Natural killer cell (primary cell): ENCODE measurements around the gene EPS8. TPM values are rescaled to one million over a fixed set of nuclear protein-coding genes. Genes with fewer than 3 reads are reported as not detected.

ENCODE experiments used
- ATAC-seq, 3 donors: fragments of 150-1000 bp in 2 of 3; fragments of 200-7000 bp in 1 of 3; cut with Tn5 transposase; 1 replicate in 1 of 3; 2 replicates in 2 of 3; pipeline ENCODE4 v1.10.0; 2021; ENCODE audit warnings: mild to moderate bottlenecking in 2 of 3, moderate library complexity in 2 of 3
- DNase-seq, 2 donors: peaks; one replicate each; pipeline versions ENCODE4 v3.0.0 to v3.0.0-alpha.2; 2013 to 2021; ENCODE audit warnings: mixed read lengths in 1 of 2
- H3K27ac ChIP-seq: one replicate; pipeline ENCODE4 v1.5.1; 2013; ENCODE audit warnings: mild to moderate bottlenecking, low read length
- H3K27me3 ChIP-seq: one replicate; pipeline ENCODE4 v1.6.1; 2013; ENCODE audit warnings: low read length; ENCODE audit not compliant: control insufficient read depth, insufficient read depth
- H3K36me3 ChIP-seq: one replicate; pipeline ENCODE4 v1.6.1; 2013; ENCODE audit warnings: low read length; ENCODE audit not compliant: control insufficient read depth, insufficient read depth
- H3K4me1 ChIP-seq: one replicate; pipeline ENCODE4 v1.6.1; 2013; ENCODE audit warnings: low read length; ENCODE audit not compliant: control insufficient read depth, insufficient read depth
- H3K4me3 ChIP-seq: one replicate; pipeline ENCODE4 v1.5.1; 2013; ENCODE audit warnings: low read length
- H3K9me3 ChIP-seq: one replicate; pipeline ENCODE4 v1.6.1; 2013; ENCODE audit warnings: low read length; ENCODE audit not compliant: control insufficient read depth, insufficient read depth
- H3K27ac Mint-ChIP-seq, 2 donors: one replicate each; pipeline ENCODE4 v1.8.0; 2022; ENCODE audit warnings: mild to moderate bottlenecking in 2 of 2, mixed read lengths in 2 of 2, moderate library complexity in 1 of 2
- H3K27me3 Mint-ChIP-seq, 2 donors: one replicate each; pipeline ENCODE4 v1.8.0; 2022; ENCODE audit warnings: low read depth in 2 of 2, mixed read lengths in 2 of 2
- H3K36me3 Mint-ChIP-seq: one replicate; pipeline ENCODE4 v1.8.0; 2022; ENCODE audit warnings: mixed read lengths
- H3K4me1 Mint-ChIP-seq, 2 donors: one replicate each; pipeline ENCODE4 v1.8.0; 2022; ENCODE audit warnings: mixed read lengths in 2 of 2
- H3K4me3 Mint-ChIP-seq: one replicate; pipeline ENCODE4 v1.8.0; 2022; ENCODE audit warnings: mild to moderate bottlenecking, moderate library complexity, mixed read lengths
- H3K9me3 Mint-ChIP-seq, 2 donors: one replicate each; pipeline ENCODE4 v1.8.0; 2022; ENCODE audit warnings: mixed read lengths in 2 of 2
- WGBS: methylation state at CpG from one replicate; pipeline ENCODE4 v1.1.7; 2013; ENCODE audit warnings: missing lambda C conversion rate; ENCODE audit not compliant: insufficient coverage; 5-methylcytosine and 5-hydroxymethylcytosine counted together
- intact Hi-C: fragments of 100-400 bp; cut with micrococcal nuclease; formaldehyde crosslinking; loops from one replicate; pipeline ENCODE4 v1.14.2; 2022
- total RNA-seq, 4 donors: library from RNA; stranded (reverse); fragments of 120-200 nt in 1 of 4; gene quantifications; one replicate each; pipeline versions ENCODE4 v1.2.3 to v1.2.4, GENCODE V29; 2013 to 2022
- TF ChIP-seq, protein P1 (sequence below): fragments of 200-600 bp; IDR thresholded peaks from one replicate; pipeline ENCODE4 v1.8.0; 2022; ENCODE audit warnings: antibody characterized with exemption

Gene EPS8
- total RNA-seq, 3 donors from 2014 or later (not counting 1 experiment from before 2014, with no cell fraction given): 1.5 to 2.6 (median 1.5) TPM

DNA sequence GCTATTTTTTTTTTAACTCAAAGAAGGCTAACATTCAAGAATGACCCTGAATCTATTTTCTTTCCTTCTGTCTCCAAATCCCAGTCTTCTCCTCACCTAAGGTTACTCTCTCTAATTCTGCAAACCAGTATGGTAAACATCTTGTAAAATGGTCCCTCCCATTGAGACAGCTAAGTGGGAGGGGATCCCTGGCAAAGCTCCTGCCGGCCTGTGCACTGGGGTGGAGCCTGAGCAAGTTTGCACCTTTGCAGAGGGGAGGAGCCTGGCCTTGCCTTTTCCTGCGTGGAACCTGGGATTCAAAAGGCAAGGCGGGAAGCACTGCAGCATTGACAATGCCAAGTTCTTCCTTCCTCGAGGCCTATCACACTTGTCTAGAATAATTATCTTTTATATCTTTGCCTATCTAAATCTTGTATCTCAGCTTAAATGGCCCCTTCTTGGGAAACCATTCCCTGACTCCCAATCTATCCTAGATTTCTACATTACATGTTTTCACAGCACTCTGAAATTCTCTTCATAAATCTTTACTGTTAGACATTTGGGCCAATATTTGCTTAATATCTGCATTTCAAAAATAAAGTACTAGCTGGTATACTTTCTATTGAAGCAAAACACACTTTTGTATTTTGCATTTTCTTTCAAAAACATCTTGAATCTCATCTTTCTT is 83.0 kb downstream of the EPS8 start:
- H3K36me3 Mint-ChIP-seq: no peaks in the 10 kb centered on the region
- peaks cover 0 to 4% of the 10 kb centered on the region in 2 donors for H3K4me1 Mint-ChIP-seq
- no peaks in the 10 kb centered on the region for H3K9me3 Mint-ChIP-seq
- no peaks in the 10 kb centered on the region for H3K36me3 ChIP-seq
- ATAC-seq: no peak
- no peak overlapping the region for H3K4me3 ChIP-seq
- no peak overlapping the region for H3K27ac ChIP-seq
- no peaks in the 10 kb centered on the region for H3K9me3 ChIP-seq
- H3K27me3 ChIP-seq: no peaks in the 10 kb centered on the region
- no peak overlapping the region for H3K27ac Mint-ChIP-seq
- no peaks in the 10 kb centered on the region for H3K27me3 Mint-ChIP-seq
- H3K4me1 ChIP-seq: no peaks in the 10 kb centered on the region
- no peak for DNase-seq
- intact Hi-C loops: no loop called here
- TF ChIP-seq, protein P1, sequence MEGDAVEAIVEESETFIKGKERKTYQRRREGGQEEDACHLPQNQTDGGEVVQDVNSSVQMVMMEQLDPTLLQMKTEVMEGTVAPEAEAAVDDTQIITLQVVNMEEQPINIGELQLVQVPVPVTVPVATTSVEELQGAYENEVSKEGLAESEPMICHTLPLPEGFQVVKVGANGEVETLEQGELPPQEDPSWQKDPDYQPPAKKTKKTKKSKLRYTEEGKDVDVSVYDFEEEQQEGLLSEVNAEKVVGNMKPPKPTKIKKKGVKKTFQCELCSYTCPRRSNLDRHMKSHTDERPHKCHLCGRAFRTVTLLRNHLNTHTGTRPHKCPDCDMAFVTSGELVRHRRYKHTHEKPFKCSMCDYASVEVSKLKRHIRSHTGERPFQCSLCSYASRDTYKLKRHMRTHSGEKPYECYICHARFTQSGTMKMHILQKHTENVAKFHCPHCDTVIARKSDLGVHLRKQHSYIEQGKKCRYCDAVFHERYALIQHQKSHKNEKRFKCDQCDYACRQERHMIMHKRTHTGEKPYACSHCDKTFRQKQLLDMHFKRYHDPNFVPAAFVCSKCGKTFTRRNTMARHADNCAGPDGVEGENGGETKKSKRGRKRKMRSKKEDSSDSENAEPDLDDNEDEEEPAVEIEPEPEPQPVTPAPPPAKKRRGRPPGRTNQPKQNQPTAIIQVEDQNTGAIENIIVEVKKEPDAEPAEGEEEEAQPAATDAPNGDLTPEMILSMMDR: no peak
- WGBS: 85% methylated on average over 4 of the region's 4 CpGs
- H3K4me3 Mint-ChIP-seq: no peak overlapping the region

DNA sequence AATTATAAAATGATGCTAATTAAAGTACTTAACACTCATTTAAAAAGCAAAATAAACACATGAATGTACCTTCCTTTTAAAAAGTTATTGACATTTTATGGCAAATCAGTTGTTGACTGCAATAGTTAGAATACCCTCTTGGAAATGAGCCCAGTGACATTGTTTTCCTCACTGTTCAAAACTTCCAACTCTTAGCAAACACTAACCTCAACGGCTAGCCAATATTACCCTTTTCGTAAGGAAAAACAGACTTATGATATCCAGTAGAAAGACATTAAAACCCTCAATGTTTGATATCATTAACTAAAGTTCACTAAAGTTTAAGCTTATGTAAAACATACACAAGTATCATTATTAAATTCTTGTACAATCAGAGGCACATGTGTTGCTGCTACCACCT is 83.6 kb downstream of the EPS8 start:
- ATAC-seq: no peak

DNA sequence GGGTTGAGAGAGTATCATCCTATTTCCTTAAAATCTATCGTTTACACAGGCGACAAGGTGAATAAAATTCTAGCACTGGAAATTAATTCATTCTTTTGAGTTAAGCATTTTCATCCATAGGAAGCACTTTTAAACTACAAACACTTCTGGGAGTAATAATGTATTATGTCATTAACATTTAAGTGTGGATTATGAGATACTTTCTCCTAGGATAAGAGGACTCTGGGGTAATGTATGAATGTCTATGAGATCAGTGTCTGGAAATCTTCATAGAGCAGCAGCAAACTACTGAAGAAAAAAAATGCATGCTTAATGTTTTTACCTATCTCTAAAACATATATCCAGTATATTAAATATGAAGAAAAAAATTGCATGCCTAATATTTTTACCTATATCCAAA is 86.9 kb downstream of the EPS8 start:
- Mint-ChIP-seq H3K4me3 (no peak overlapping the region), H3K27ac (no peak overlapping the region), H3K27me3 (no peaks in the 10 kb centered on the region), H3K36me3 (no peaks in the 10 kb centered on the region), H3K9me3 (no peaks in the 10 kb centered on the region), H3K4me1 (peaks cover 15 to 21% of the 10 kb centered on the region in 2 donors)
- WGBS: no CpG with 5 or more reads among the region's 2 CpGs
- H3K4me3 ChIP-seq: no peak overlapping the region
- DNase-seq (no peak), ATAC-seq (no peak)
- TF ChIP-seq, protein P1: no peak
- no peaks in the 10 kb centered on the region for H3K27me3 ChIP-seq
- peaks cover 4% of the 10 kb centered on the region for H3K4me1 ChIP-seq
- no peaks in the 10 kb centered on the region for H3K36me3 ChIP-seq
- intact Hi-C loops: no loop called here
- H3K27ac ChIP-seq: no peak overlapping the region
- no peaks in the 10 kb centered on the region for H3K9me3 ChIP-seq

More for the DNA sequence above, 83.6 kb downstream of the EPS8 start:
- intact Hi-C loops: no loop called here
- Mint-ChIP-seq H3K4me1 (peaks cover 3 to 10% of the 10 kb centered on the region in 2 donors), H3K9me3 (no peaks in the 10 kb centered on the region), H3K4me3 (no peak overlapping the region), H3K27me3 (no peaks in the 10 kb centered on the region), H3K27ac (no peak overlapping the region), H3K36me3 (no peaks in the 10 kb centered on the region)
- 85% methylated on average over 2 of the region's 2 CpGs for WGBS
- H3K4me1 ChIP-seq: no peaks in the 10 kb centered on the region
- TF ChIP-seq, protein P1: no peak
- no peak overlapping the region for H3K4me3 ChIP-seq
- no peak overlapping the region for H3K27ac ChIP-seq
- no peak for DNase-seq
- H3K9me3 ChIP-seq: no peaks in the 10 kb centered on the region
- no peaks in the 10 kb centered on the region for H3K36me3 ChIP-seq
- no peaks in the 10 kb centered on the region for H3K27me3 ChIP-seq
